Astrocyte of the cerebellum (primary cell): ENCODE data around the gene MTCH1.

Source experiments
- DNase-seq: peaks from one replicate; pipeline ENCODE4 v3.0.0-alpha.2; 2011; ENCODE audit warnings: low read depth
- H3K4me3 ChIP-seq: 2 replicates; pipeline ENCODE4 v1.5.1; 2011; ENCODE audit warnings: mild to moderate bottlenecking, low read depth, low read length, moderate library complexity
- CTCF ChIP-seq: IDR thresholded peaks from 2 replicates; pipeline ENCODE4 v1.5.1; 2012; ENCODE audit warnings: low read length, low read depth, moderate library complexity, mild to moderate bottlenecking; ENCODE audit errors: missing control alignments
- in situ Hi-C: cut with HindIII; loops from 2 replicates; pipeline ENCODE4 v1.10.0; 2017; ENCODE audit warnings: low sequenced_read_pairs

Gene MTCH1

GRCh38 chr6:37016995-37017394 is 31.0 kb upstream of the MTCH1 start:
- in situ Hi-C loops: loop anchor here (10.0 kb wide), 1 partner anchor 252 kb away; no protein-coding TSS in a partner anchor
- no peak for TF ChIP-seq CTCF
- no peak overlapping the region for H3K4me3 ChIP-seq
- DNase-seq: no peak

GRCh38 chr6:37015532-37015931 is 29.5 kb upstream of the MTCH1 start:
- no peak for TF ChIP-seq CTCF
- no peak for DNase-seq
- in situ Hi-C loops: loop anchor here (10.0 kb wide), 1 partner anchor 251 kb away; no protein-coding TSS in a partner anchor
- H3K4me3 ChIP-seq: no peak overlapping the region

- no peak for TF ChIP-seq CTCF
- no peak for DNase-seq
- in situ Hi-C loops: loop anchor here (10.0 kb wide), 1 partner anchor 250 kb away; no protein-coding TSS in a partner anchor
- no peak overlapping the region for H3K4me3 ChIP-seq
These were observed 28.7 kb upstream of the MTCH1 start for GRCh38 chr6:37014667-37015066.

- no peak for DNase-seq
- TF ChIP-seq CTCF: no peak
- H3K4me3 ChIP-seq: no peak overlapping the region
- in situ Hi-C loops: loop anchor here (10.0 kb wide), 1 partner anchor 249 kb away; no protein-coding TSS in a partner anchor
These were observed 27.8 kb upstream of the MTCH1 start for GRCh38 chr6:37013516-37014491.

GRCh38 chr6:37011656-37012378 is 25.8 kb upstream of the MTCH1 start:
- no peak for DNase-seq
- TF ChIP-seq CTCF: no peak
- in situ Hi-C loops: loop anchor here (10.0 kb wide), 1 partner anchor 247 kb away; no protein-coding TSS in a partner anchor
- no peak overlapping the region for H3K4me3 ChIP-seq

GRCh38 chr6:37010402-37010892 is 24.5 kb upstream of the MTCH1 start:
- H3K4me3 ChIP-seq: no peak overlapping the region
- DNase-seq: no peak
- in situ Hi-C loops: loop anchor here (10.0 kb wide), 1 partner anchor 246 kb away; no protein-coding TSS in a partner anchor
- TF ChIP-seq CTCF: no peak
